WTC11 (cell line): ENCODE data around the gene TMEM184A. TPM values are rescaled to one million over a fixed set of nuclear protein-coding genes. Genes with fewer than 3 reads are reported as not detected.

Experiments used
- ATAC-seq: fragments of 200-7000 bp; cut with Tn5 transposase; 2 replicates; pipeline ENCODE4 v1.10.0; 2021; ENCODE audit warnings: mild to moderate bottlenecking, moderate library complexity
- CTCF ChIA-PET: fragments of 300-600 bp; sonication (Branson Sonifier 250); formaldehyde crosslinking; loops from one replicate; lab custom pipeline; 2021; ENCODE audit warnings: antibody characterized with exemption; lab: Charles Lee
- POLR2A ChIA-PET: fragments of 350-600 bp; sonication (Branson Sonifier 250); formaldehyde crosslinking; loops from one replicate; lab custom pipeline; 2021; ENCODE audit warnings: antibody characterized with exemption; lab: Charles Lee
- DNase-seq: peaks from one replicate; pipeline ENCODE4 v3.0.0; 2021; ENCODE audit warnings: low spot score
- H3K27ac Mint-ChIP-seq: 2 replicates; pipeline ENCODE4 v1.8.0; 2021; ENCODE audit warnings: mixed read lengths
- H3K27me3 Mint-ChIP-seq: 2 replicates; pipeline ENCODE4 v1.8.0; 2021; ENCODE audit warnings: low read depth, mild to moderate bottlenecking, moderate library complexity, mixed read lengths
- H3K36me3 Mint-ChIP-seq: 2 replicates; pipeline ENCODE4 v1.8.0; 2021; ENCODE audit warnings: mixed read lengths
- H3K4me1 Mint-ChIP-seq: 2 replicates; pipeline ENCODE4 v1.8.0; 2022; ENCODE audit warnings: mixed read lengths
- H3K4me3 Mint-ChIP-seq: 2 replicates; pipeline ENCODE4 v1.8.0; 2021; ENCODE audit warnings: mild to moderate bottlenecking, moderate library complexity, mixed read lengths
- H3K9me3 Mint-ChIP-seq: 2 replicates; pipeline ENCODE4 v1.8.0; 2021; ENCODE audit warnings: mixed read lengths
- AR ChIP-seq: fragments of 250-450 bp; sonication (Bioruptor Pico); IDR thresholded peaks from 2 replicates; pipeline ENCODE4 v1.9.0; 2021; ENCODE audit warnings: mild to moderate bottlenecking
- MXD4 ChIP-seq: fragments of 250-450 bp; sonication (Bioruptor Pico); IDR thresholded peaks from 2 replicates; pipeline ENCODE4 v1.8.0; 2021; ENCODE audit warnings: mild to moderate bottlenecking, moderate library complexity, borderline replicate concordance
- NR3C1 ChIP-seq: sonication (generic); formaldehyde crosslinking; conservative IDR thresholded peaks from 2 replicates; pipeline ENCODE4 v1.8.1; 2023; ENCODE audit warnings: low read depth, mild to moderate bottlenecking, missing genetic modification reagents
- SMAD4 ChIP-seq: sonication (generic); formaldehyde crosslinking; IDR thresholded peaks from 2 replicates; pipeline ENCODE4 v1.8.0; 2022; ENCODE audit warnings: mild to moderate bottlenecking, missing genetic modification reagents
- SOX15 ChIP-seq: fragments of 250-450 bp; sonication (Bioruptor Pico); IDR thresholded peaks from 2 replicates; pipeline ENCODE4 v1.9.0; 2021; ENCODE audit warnings: mild to moderate bottlenecking
- TCF7 ChIP-seq: sonication (generic); formaldehyde crosslinking; IDR thresholded peaks from 2 replicates; pipeline ENCODE4 v1.8.0; 2022; ENCODE audit warnings: mild to moderate bottlenecking, low read depth, missing genetic modification reagents, moderate library complexity
- ZBTB21 ChIP-seq: sonication (generic); formaldehyde crosslinking; IDR thresholded peaks from 2 replicates; pipeline ENCODE4 v1.8.1; 2023; ENCODE audit warnings: mild to moderate bottlenecking, missing genetic modification reagents, borderline replicate concordance
- ZNF121 ChIP-seq: sonication (generic); formaldehyde crosslinking; IDR thresholded peaks from 2 replicates; pipeline ENCODE4 v1.8.0; 2023; ENCODE audit warnings: missing genetic modification reagents
- ZNF219 ChIP-seq: sonication (generic); formaldehyde crosslinking; IDR thresholded peaks from 2 replicates; pipeline ENCODE4 v1.8.0; 2023; ENCODE audit warnings: missing genetic modification reagents, mild to moderate bottlenecking, borderline replicate concordance
- ZNF263 ChIP-seq: sonication (generic); formaldehyde crosslinking; IDR thresholded peaks from 2 replicates; pipeline ENCODE4 v1.8.1; 2022; ENCODE audit warnings: low read depth, mild to moderate bottlenecking, moderate library complexity, missing genetic modification reagents
- ZNF317 ChIP-seq: sonication (generic); formaldehyde crosslinking; IDR thresholded peaks from 2 replicates; pipeline ENCODE4 v1.8.1; 2023; ENCODE audit warnings: low read depth, mild to moderate bottlenecking, moderate library complexity, missing genetic modification reagents, borderline replicate concordance
- ZNF396 ChIP-seq: fragments of 250-450 bp; sonication (Bioruptor Pico); IDR thresholded peaks from 2 replicates; pipeline ENCODE4 v1.8.0; 2021; ENCODE audit warnings: mild to moderate bottlenecking, moderate library complexity, borderline replicate concordance
- ZNF512 ChIP-seq: sonication (generic); formaldehyde crosslinking; IDR thresholded peaks from 2 replicates; pipeline ENCODE4 v1.8.1; 2022; ENCODE audit warnings: missing genetic modification reagents, borderline replicate concordance
- ZNF671 ChIP-seq: fragments of 250-450 bp; sonication (Bioruptor Pico); IDR thresholded peaks from 2 replicates; pipeline ENCODE4 v1.8.0; 2021; ENCODE audit warnings: mild to moderate bottlenecking
- total RNA-seq: library from RNA; stranded (reverse); gene quantifications from 3 replicates; pipeline ENCODE4 v1.2.3, GENCODE V29; 2021
- TF ChIP-seq, protein P1 (sequence below): sonication (generic); formaldehyde crosslinking; IDR thresholded peaks from 2 replicates; pipeline ENCODE4 v1.8.0; 2023; ENCODE audit warnings: mild to moderate bottlenecking, missing genetic modification reagents
- TF ChIP-seq, protein P2 (sequence below): sonication (generic); formaldehyde crosslinking; IDR thresholded peaks from 2 replicates; pipeline ENCODE4 v1.8.1; 2023; ENCODE audit warnings: mild to moderate bottlenecking, missing genetic modification reagents

The TMEM184A gene
- total RNA-seq, 1 experiment from 2014 or later, result 1.4 TPM

- peak overlapping the region; percentile 6; the same call in 1 of the 2 replicates for H3K27ac Mint-ChIP-seq
- peaks cover 40% of the 10 kb centered on the region for H3K4me1 Mint-ChIP-seq
- H3K36me3 Mint-ChIP-seq, result peaks cover 12% of the 10 kb centered on the region
- ChIA-PET POLR2A (interaction anchor here (0.6 kb wide), 1 partner anchor 47 kb away, joined by 4 read pairs; no protein-coding TSS in a partner anchor), CTCF (interaction anchor here (0.7 kb wide), 1 partner anchor 479 kb away, joined by 3 read pairs; no protein-coding TSS in a partner anchor)
- no peak for DNase-seq
- no peak overlapping the region for H3K4me3 Mint-ChIP-seq
- ATAC-seq, result no peak
- H3K9me3 Mint-ChIP-seq, result peaks cover 15% of the 10 kb centered on the region
- no peaks in the 10 kb centered on the region for H3K27me3 Mint-ChIP-seq
- TF ChIP-seq TCF7 (CRISPR knock-in tag) (no peak), ZNF671 (no peak), ZNF396 (CRISPR knock-in tag) (no peak), NR3C1 (no peak), ZNF219 (CRISPR knock-in tag) (no peak), ZNF263 (CRISPR knock-in tag) (no peak), SOX15 (CRISPR knock-in tag) (no peak), ZNF317 (CRISPR knock-in tag) (no peak), ZNF121 (no peak), AR (CRISPR knock-in tag) (no peak), MXD4 (CRISPR knock-in tag) (no peak), ZBTB21 (no peak), ZNF512 (CRISPR knock-in tag) (no peak), SMAD4 (no peak)
- TF ChIP-seq, protein P1, sequence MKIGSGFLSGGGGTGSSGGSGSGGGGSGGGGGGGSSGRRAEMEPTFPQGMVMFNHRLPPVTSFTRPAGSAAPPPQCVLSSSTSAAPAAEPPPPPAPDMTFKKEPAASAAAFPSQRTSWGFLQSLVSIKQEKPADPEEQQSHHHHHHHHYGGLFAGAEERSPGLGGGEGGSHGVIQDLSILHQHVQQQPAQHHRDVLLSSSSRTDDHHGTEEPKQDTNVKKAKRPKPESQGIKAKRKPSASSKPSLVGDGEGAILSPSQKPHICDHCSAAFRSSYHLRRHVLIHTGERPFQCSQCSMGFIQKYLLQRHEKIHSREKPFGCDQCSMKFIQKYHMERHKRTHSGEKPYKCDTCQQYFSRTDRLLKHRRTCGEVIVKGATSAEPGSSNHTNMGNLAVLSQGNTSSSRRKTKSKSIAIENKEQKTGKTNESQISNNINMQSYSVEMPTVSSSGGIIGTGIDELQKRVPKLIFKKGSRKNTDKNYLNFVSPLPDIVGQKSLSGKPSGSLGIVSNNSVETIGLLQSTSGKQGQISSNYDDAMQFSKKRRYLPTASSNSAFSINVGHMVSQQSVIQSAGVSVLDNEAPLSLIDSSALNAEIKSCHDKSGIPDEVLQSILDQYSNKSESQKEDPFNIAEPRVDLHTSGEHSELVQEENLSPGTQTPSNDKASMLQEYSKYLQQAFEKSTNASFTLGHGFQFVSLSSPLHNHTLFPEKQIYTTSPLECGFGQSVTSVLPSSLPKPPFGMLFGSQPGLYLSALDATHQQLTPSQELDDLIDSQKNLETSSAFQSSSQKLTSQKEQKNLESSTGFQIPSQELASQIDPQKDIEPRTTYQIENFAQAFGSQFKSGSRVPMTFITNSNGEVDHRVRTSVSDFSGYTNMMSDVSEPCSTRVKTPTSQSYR, result no peak
- TF ChIP-seq, protein P2, sequence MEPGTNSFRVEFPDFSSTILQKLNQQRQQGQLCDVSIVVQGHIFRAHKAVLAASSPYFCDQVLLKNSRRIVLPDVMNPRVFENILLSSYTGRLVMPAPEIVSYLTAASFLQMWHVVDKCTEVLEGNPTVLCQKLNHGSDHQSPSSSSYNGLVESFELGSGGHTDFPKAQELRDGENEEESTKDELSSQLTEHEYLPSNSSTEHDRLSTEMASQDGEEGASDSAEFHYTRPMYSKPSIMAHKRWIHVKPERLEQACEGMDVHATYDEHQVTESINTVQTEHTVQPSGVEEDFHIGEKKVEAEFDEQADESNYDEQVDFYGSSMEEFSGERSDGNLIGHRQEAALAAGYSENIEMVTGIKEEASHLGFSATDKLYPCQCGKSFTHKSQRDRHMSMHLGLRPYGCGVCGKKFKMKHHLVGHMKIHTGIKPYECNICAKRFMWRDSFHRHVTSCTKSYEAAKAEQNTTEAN (CRISPR knock-in tag), result no peak
Measured at GRCh38 chr7:1580422-1581030, 24.5 kb upstream of the TMEM184A start.
